ENCODE results near the gene SLC25A6. TPM values are rescaled to one million over a fixed set of nuclear protein-coding genes. Genes with fewer than 3 reads are reported as not detected.
A peak's percentile ranks its signal among the peaks of the same experiment; 100 is the strongest.

The SLC25A6 gene
- total RNA-seq, 1 experiment from 2014 or later, result 455 TPM

DNA sequence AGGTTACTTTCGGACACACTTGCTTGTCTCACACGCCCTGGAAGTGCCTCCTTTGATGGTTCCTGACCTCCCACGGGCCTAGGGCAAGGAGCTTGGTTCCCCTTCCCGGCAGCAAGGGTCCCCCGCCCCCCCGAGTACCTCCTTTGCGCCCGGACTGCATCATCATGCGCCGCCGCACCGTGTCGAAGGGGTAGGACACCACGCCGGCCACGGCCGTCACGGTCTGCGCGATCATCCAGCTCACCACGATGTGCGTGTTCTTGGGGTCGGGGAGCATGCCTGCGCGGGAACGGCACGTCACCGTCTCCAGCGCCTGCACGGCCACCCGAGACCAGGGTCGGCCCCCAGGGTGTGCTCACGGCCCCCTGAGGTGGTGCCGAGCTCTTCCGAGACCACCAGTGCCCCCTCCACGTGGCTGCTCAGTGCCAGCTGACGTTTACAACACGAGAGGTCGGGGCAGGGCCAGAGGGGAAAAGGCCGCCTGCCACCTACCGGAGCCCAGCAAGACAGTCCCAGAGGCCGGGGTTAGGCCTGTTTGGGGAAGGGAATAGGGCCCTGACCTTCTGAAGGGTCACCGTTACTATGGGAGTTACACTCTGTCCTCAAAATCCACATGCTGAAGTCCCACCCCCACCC, 4.7 kb downstream of the SLC25A6 start:
- no TSS peak for BruUV-seq (replicated peaks)
- DNase-seq, result peak in 1 of 2 experiments; percentile 26
- no peaks in the 10 kb centered on the region for H3K4me1 Mint-ChIP-seq (ENCODE audit: low read depth, unreplicated experiment)
- H3K9me3 ChIP-seq, result no peaks in the 10 kb centered on the region
- peaks cover 19% of the 10 kb centered on the region for H3K36me3 ChIP-seq (ENCODE audit: control insufficient read depth, insufficient read depth, low read length)
- H3K4me3 Mint-ChIP-seq (ENCODE audit: unreplicated experiment), result no peak overlapping the region
- POLR2A ChIA-PET, result no interaction called here
- no peaks in the 10 kb centered on the region for H3K27me3 ChIP-seq (replicated peaks; ENCODE audit: control insufficient read depth, insufficient read depth, low read length)
- no peaks in the 10 kb centered on the region for H3K9me3 Mint-ChIP-seq (ENCODE audit: unreplicated experiment)
- no peaks in the 10 kb centered on the region for H3K4me1 ChIP-seq
- no peak overlapping the region for H3K4me3 ChIP-seq (ENCODE audit: low read depth, low read length)
- no peaks in the 10 kb centered on the region for H3K27me3 Mint-ChIP-seq (ENCODE audit: insufficient read depth, unreplicated experiment)
- intact Hi-C loops (cut with micrococcal nuclease; ENCODE audit: unreplicated experiment), result no loop called here
- CTCF ChIA-PET, result no interaction called here
- no peak overlapping the region for H3K27ac Mint-ChIP-seq (ENCODE audit: unreplicated experiment)
- no peak for TF ChIP-seq CTCF (IDR thresholded peaks at IDR 0.05; ENCODE audit: insufficient read depth in 1 of 2, low read depth in 1 of 2, low read length in 1 of 2, severe bottlenecking in 1 of 2, unreplicated experiment in 1 of 2)
- peaks cover 99% of the 10 kb centered on the region for H3K36me3 Mint-ChIP-seq (ENCODE audit: insufficient read depth, unreplicated experiment)

DNA sequence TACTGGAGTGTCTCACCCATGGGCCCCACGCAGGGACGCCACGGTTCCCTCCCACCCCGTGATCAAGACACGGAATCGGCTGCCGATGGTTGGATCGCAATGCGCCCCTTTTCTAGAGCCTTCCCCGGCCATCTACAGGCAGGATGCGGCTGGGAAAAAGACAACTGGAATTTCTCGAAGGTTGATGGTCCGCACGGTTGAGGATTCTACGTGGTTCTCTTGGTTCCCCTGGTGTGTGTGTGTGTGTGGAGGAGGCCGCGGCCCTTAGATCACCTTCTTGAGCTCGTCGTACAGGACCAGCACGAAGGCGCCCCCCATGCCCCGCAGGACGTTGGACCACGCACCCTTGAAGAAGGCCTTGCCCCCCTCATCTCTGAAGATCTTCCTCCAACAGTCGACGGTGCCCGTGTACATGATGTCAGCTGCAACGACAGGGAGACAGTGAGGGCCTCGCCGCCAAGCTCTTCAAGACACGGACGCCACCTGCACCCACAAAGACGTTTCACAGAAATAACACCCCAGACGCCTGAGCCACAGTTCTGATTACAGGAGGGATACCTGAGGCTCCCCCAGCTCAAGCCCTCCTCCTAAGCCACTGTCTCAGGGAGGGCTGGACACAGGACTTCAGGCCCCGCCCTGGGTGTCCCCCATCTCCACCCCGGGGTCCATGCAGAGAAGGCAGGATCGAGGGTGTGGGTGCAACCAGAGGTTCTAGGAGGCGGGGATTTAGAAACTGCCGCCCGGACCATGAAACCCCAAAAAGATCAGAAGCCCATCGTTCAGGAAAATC, 5.4 kb downstream of the SLC25A6 start:
- no peak for TF ChIP-seq CTCF (IDR thresholded peaks at IDR 0.05; ENCODE audit: insufficient read depth in 1 of 2, low read depth in 1 of 2, low read length in 1 of 2, severe bottlenecking in 1 of 2, unreplicated experiment in 1 of 2)
- peak in 1 of 2 experiments; percentile 27 for DNase-seq
- Histone ChIP-seq H3K27me3 (replicated peaks; ENCODE audit: control insufficient read depth, insufficient read depth, low read length) (no peaks in the 10 kb centered on the region), H3K4me1 (no peaks in the 10 kb centered on the region), H3K9me3 (no peaks in the 10 kb centered on the region), H3K4me3 (ENCODE audit: low read depth, low read length) (no peak overlapping the region), H3K36me3 (ENCODE audit: control insufficient read depth, insufficient read depth, low read length) (peaks cover 19% of the 10 kb centered on the region)
- Mint-ChIP-seq H3K27me3 (ENCODE audit: insufficient read depth, unreplicated experiment) (no peaks in the 10 kb centered on the region), H3K27ac (ENCODE audit: unreplicated experiment) (peak overlapping the region; percentile 56), H3K9me3 (ENCODE audit: unreplicated experiment) (no peaks in the 10 kb centered on the region), H3K4me3 (ENCODE audit: unreplicated experiment) (no peak overlapping the region), H3K36me3 (ENCODE audit: insufficient read depth, unreplicated experiment) (peaks cover 99% of the 10 kb centered on the region), H3K4me1 (ENCODE audit: low read depth, unreplicated experiment) (no peaks in the 10 kb centered on the region)
- no TSS peak for BruUV-seq (replicated peaks)
- intact Hi-C loops (cut with micrococcal nuclease; ENCODE audit: unreplicated experiment), result no loop called here
- ChIA-PET CTCF (no interaction called here), POLR2A (no interaction called here)

DNA sequence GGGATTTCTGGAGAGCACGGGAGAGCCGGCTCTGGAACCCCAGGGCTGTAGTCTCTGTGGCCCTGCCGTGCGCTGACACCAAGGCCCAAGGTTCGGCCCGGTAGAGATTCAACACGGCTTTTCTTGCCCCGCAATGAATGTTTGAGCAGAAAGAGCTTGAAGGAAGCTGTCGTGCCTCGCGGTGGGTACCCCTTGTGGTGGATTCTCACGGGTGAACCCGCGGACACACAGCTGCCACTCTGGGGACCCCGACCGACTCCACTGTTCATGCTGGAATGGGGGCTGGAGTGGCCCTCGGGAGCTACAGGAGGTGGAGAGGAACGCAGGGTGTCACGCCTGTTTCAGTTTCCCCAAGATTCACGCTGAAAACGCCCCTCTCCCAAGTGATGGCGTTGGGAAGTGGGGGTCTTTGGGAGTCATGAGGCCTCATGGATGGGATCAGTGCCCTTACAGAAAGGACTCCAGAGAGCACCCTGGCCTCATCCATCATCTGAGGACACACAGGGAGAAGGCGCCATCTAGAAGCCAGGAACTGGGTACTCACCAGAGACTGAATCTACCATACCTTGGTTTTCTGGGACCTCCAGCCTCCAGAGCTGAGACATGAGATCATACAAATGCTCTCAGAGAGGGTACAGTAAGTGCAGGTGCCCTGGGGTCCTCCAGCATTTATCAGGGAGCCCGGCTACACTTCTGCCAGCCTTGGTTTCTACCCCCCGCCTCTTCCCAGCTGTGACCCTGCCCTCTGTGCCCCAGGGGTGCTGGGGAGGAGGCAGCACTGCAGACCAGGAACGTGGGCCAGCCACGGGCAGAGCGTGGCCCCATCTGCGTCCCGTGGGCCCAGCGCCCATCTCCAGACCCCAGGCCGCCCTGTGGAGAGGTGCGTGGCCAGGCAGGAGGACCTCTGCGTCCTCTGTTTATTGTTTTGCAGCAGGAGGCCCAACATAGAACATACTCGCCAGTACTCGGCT, 6.4 kb downstream of the SLC25A6 start:
- H3K27ac Mint-ChIP-seq (ENCODE audit: unreplicated experiment), result peak overlapping the region; percentile 45
- ChIA-PET CTCF (no interaction called here), POLR2A (no interaction called here)
- Histone ChIP-seq H3K4me3 (ENCODE audit: low read depth, low read length) (no peak overlapping the region), H3K36me3 (ENCODE audit: control insufficient read depth, insufficient read depth, low read length) (peaks cover 16% of the 10 kb centered on the region), H3K27me3 (replicated peaks; ENCODE audit: control insufficient read depth, insufficient read depth, low read length) (no peaks in the 10 kb centered on the region), H3K9me3 (no peaks in the 10 kb centered on the region), H3K4me1 (no peaks in the 10 kb centered on the region)
- peak in 1 of 2 experiments; percentile 37 for DNase-seq
- H3K4me3 Mint-ChIP-seq (ENCODE audit: unreplicated experiment), result no peak overlapping the region
- no peak for TF ChIP-seq CTCF (IDR thresholded peaks at IDR 0.05; ENCODE audit: insufficient read depth in 1 of 2, low read depth in 1 of 2, low read length in 1 of 2, severe bottlenecking in 1 of 2, unreplicated experiment in 1 of 2)
- no peaks in the 10 kb centered on the region for H3K4me1 Mint-ChIP-seq (ENCODE audit: low read depth, unreplicated experiment)
- intact Hi-C loops (cut with micrococcal nuclease; ENCODE audit: unreplicated experiment), result no loop called here
- H3K27me3 Mint-ChIP-seq (ENCODE audit: insufficient read depth, unreplicated experiment), result no peaks in the 10 kb centered on the region
- H3K9me3 Mint-ChIP-seq (ENCODE audit: unreplicated experiment), result no peaks in the 10 kb centered on the region
- BruUV-seq (replicated peaks), result no TSS peak
- H3K36me3 Mint-ChIP-seq (ENCODE audit: insufficient read depth, unreplicated experiment), result peaks cover 99% of the 10 kb centered on the region
